WTC11 (cell line): Measurements from ENCODE around the gene RPS10. TPM values are rescaled to one million over a fixed set of nuclear protein-coding genes. Genes with fewer than 3 reads are reported as not detected.
A peak's percentile ranks its signal among the peaks of the same experiment; 100 is the strongest.

ENCODE experiments used
- ETV6 ChIP-seq: sonication (generic); formaldehyde crosslinking; IDR thresholded peaks from 2 replicates; pipeline ENCODE4 v1.8.1; 2022; ENCODE audit warnings: mild to moderate bottlenecking, missing genetic modification reagents
- MXD4 ChIP-seq: fragments of 250-450 bp; sonication (Bioruptor Pico); IDR thresholded peaks from 2 replicates; pipeline ENCODE4 v1.8.0; 2021; ENCODE audit warnings: mild to moderate bottlenecking, moderate library complexity, borderline replicate concordance
- MYBL2 ChIP-seq: sonication (generic); formaldehyde crosslinking; IDR thresholded peaks from 2 replicates; pipeline ENCODE4 v1.8.1; 2023; ENCODE audit warnings: mild to moderate bottlenecking, moderate library complexity, missing genetic modification reagents
- NR1H2 ChIP-seq: sonication (generic); formaldehyde crosslinking; IDR thresholded peaks from 2 replicates; pipeline ENCODE4 v1.9.0; 2021; ENCODE audit warnings: mild to moderate bottlenecking, moderate library complexity, missing genetic modification reagents
- SP1 ChIP-seq: sonication (generic); formaldehyde crosslinking; conservative IDR thresholded peaks from 2 replicates; pipeline ENCODE4 v1.8.1; 2022; ENCODE audit warnings: missing genetic modification reagents
- ZNF121 ChIP-seq: sonication (generic); formaldehyde crosslinking; IDR thresholded peaks from 2 replicates; pipeline ENCODE4 v1.8.0; 2023; ENCODE audit warnings: missing genetic modification reagents
- ZNF219 ChIP-seq: sonication (generic); formaldehyde crosslinking; IDR thresholded peaks from 2 replicates; pipeline ENCODE4 v1.8.0; 2023; ENCODE audit warnings: missing genetic modification reagents, mild to moderate bottlenecking, borderline replicate concordance
- ZNF317 ChIP-seq: sonication (generic); formaldehyde crosslinking; IDR thresholded peaks from 2 replicates; pipeline ENCODE4 v1.8.1; 2023; ENCODE audit warnings: low read depth, mild to moderate bottlenecking, moderate library complexity, missing genetic modification reagents, borderline replicate concordance
- ZNF423 ChIP-seq: fragments of 250-450 bp; sonication (Bioruptor Pico); IDR thresholded peaks from 2 replicates; pipeline ENCODE4 v2.1.2; 2022; ENCODE audit warnings: mild to moderate bottlenecking, moderate library complexity
- total RNA-seq: library from RNA; stranded (reverse); gene quantifications from 3 replicates; pipeline ENCODE4 v1.2.3, GENCODE V29; 2021
- TF ChIP-seq, protein P1 (sequence below): sonication (generic); formaldehyde crosslinking; conservative IDR thresholded peaks from 2 replicates; pipeline ENCODE4 v1.8.1; 2023; ENCODE audit warnings: mild to moderate bottlenecking, low read depth, missing genetic modification reagents, moderate library complexity
- TF ChIP-seq, protein P2 (sequence below): sonication (generic); formaldehyde crosslinking; IDR thresholded peaks from 2 replicates; pipeline ENCODE4 v1.8.1; 2022; ENCODE audit warnings: mild to moderate bottlenecking, moderate library complexity, missing genetic modification reagents
- TF ChIP-seq, protein P3 (sequence below): sonication (generic); formaldehyde crosslinking; IDR thresholded peaks from 2 replicates; pipeline ENCODE4 v1.8.1; 2022; ENCODE audit warnings: low read depth, missing genetic modification reagents, borderline replicate concordance
- TF ChIP-seq, protein P4 (sequence below): sonication (generic); formaldehyde crosslinking; IDR thresholded peaks from 2 replicates; pipeline ENCODE4 v1.8.1; 2023; ENCODE audit warnings: mild to moderate bottlenecking, missing genetic modification reagents, moderate library complexity
- TF ChIP-seq, protein P5 (sequence below): fragments of 250-450 bp; sonication (Bioruptor Pico); IDR thresholded peaks from 2 replicates; pipeline ENCODE4 v1.9.0; 2021; ENCODE audit warnings: mild to moderate bottlenecking
- TF ChIP-seq, protein P6 (sequence below): fragments of 250-450 bp; sonication (Bioruptor Pico); IDR thresholded peaks from 2 replicates; pipeline ENCODE4 v1.9.0; 2021; ENCODE audit warnings: moderate library complexity, mild to moderate bottlenecking, inconsistent platforms, borderline replicate concordance
- TF ChIP-seq, protein P7 (sequence below): sonication (generic); formaldehyde crosslinking; IDR thresholded peaks from 2 replicates; pipeline ENCODE4 v1.8.0; 2022; ENCODE audit warnings: missing genetic modification reagents
- TF ChIP-seq, protein P8 (sequence below): sonication (generic); formaldehyde crosslinking; IDR thresholded peaks from 2 replicates; pipeline ENCODE4 v1.8.1; 2023; ENCODE audit warnings: mild to moderate bottlenecking, missing genetic modification reagents, borderline replicate concordance
- TF ChIP-seq, protein P9 (sequence below): sonication (generic); formaldehyde crosslinking; IDR thresholded peaks from 2 replicates; pipeline ENCODE4 v1.8.0; 2022; ENCODE audit warnings: mild to moderate bottlenecking, missing genetic modification reagents

Gene RPS10
- total RNA-seq, 1 experiment from 2014 or later = 2,184 TPM

DNA sequence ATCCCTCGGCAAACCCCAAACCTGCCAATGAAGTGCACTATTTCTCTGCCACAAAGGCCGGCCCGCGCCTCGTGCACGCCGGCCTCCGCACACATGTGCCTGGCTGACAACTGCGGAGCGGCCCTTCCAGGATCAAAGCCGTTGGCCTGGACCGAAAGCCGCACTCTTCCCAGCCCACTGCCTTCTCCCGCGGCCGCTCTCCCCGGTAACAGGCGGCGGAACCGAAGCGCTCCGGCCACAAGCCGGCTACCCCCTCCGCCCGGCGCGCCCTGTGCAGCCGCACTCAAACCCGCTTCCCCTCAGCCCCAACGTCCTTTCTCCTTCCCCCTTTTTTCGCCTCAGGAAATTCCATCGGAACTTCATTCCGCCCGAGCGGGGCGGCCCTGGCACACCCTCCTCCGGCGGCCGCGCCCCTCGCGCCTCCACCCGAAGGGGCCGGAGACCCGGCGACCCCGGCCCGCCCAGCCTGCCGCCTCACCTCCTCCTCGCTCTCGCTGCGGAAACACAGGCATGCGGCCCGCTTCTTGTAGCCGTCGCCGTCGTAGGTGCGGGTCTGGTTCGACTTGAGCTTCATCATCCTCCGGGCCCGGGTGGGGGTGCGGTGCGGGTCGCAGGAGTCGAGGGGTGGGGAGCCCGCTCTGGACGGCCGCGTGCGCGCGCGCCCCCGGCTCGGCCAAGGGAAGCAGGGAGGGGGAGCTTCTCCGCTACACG, 33.9 kb downstream of the RPS10 start (continued):
- TF ChIP-seq, protein P1, sequence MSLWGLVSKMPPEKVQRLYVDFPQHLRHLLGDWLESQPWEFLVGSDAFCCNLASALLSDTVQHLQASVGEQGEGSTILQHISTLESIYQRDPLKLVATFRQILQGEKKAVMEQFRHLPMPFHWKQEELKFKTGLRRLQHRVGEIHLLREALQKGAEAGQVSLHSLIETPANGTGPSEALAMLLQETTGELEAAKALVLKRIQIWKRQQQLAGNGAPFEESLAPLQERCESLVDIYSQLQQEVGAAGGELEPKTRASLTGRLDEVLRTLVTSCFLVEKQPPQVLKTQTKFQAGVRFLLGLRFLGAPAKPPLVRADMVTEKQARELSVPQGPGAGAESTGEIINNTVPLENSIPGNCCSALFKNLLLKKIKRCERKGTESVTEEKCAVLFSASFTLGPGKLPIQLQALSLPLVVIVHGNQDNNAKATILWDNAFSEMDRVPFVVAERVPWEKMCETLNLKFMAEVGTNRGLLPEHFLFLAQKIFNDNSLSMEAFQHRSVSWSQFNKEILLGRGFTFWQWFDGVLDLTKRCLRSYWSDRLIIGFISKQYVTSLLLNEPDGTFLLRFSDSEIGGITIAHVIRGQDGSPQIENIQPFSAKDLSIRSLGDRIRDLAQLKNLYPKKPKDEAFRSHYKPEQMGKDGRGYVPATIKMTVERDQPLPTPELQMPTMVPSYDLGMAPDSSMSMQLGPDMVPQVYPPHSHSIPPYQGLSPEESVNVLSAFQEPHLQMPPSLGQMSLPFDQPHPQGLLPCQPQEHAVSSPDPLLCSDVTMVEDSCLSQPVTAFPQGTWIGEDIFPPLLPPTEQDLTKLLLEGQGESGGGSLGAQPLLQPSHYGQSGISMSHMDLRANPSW (CRISPR knock-in tag) = no peak
- TF ChIP-seq ETV6 (CRISPR knock-in tag) = no peak
- TF ChIP-seq ZNF423 = no peak
- TF ChIP-seq MYBL2 (CRISPR knock-in tag) = peak; percentile 71
- no peak for TF ChIP-seq ZNF219 (CRISPR knock-in tag)
- TF ChIP-seq, protein P2, sequence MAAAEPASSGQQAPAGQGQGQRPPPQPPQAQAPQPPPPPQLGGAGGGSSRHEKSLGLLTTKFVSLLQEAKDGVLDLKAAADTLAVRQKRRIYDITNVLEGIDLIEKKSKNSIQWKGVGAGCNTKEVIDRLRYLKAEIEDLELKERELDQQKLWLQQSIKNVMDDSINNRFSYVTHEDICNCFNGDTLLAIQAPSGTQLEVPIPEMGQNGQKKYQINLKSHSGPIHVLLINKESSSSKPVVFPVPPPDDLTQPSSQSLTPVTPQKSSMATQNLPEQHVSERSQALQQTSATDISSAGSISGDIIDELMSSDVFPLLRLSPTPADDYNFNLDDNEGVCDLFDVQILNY (CRISPR knock-in tag) = no peak
- TF ChIP-seq, protein P3, sequence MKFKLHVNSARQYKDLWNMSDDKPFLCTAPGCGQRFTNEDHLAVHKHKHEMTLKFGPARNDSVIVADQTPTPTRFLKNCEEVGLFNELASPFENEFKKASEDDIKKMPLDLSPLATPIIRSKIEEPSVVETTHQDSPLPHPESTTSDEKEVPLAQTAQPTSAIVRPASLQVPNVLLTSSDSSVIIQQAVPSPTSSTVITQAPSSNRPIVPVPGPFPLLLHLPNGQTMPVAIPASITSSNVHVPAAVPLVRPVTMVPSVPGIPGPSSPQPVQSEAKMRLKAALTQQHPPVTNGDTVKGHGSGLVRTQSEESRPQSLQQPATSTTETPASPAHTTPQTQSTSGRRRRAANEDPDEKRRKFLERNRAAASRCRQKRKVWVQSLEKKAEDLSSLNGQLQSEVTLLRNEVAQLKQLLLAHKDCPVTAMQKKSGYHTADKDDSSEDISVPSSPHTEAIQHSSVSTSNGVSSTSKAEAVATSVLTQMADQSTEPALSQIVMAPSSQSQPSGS = no peak
- TF ChIP-seq, protein P4, sequence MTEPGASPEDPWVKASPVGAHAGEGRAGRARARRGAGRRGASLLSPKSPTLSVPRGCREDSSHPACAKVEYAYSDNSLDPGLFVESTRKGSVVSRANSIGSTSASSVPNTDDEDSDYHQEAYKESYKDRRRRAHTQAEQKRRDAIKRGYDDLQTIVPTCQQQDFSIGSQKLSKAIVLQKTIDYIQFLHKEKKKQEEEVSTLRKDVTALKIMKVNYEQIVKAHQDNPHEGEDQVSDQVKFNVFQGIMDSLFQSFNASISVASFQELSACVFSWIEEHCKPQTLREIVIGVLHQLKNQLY (CRISPR knock-in tag) = no peak
- TF ChIP-seq ZNF317 = 0 out of 2 replicates have a peak, but pooled peaks have one; percentile 31
- TF ChIP-seq, protein P5, sequence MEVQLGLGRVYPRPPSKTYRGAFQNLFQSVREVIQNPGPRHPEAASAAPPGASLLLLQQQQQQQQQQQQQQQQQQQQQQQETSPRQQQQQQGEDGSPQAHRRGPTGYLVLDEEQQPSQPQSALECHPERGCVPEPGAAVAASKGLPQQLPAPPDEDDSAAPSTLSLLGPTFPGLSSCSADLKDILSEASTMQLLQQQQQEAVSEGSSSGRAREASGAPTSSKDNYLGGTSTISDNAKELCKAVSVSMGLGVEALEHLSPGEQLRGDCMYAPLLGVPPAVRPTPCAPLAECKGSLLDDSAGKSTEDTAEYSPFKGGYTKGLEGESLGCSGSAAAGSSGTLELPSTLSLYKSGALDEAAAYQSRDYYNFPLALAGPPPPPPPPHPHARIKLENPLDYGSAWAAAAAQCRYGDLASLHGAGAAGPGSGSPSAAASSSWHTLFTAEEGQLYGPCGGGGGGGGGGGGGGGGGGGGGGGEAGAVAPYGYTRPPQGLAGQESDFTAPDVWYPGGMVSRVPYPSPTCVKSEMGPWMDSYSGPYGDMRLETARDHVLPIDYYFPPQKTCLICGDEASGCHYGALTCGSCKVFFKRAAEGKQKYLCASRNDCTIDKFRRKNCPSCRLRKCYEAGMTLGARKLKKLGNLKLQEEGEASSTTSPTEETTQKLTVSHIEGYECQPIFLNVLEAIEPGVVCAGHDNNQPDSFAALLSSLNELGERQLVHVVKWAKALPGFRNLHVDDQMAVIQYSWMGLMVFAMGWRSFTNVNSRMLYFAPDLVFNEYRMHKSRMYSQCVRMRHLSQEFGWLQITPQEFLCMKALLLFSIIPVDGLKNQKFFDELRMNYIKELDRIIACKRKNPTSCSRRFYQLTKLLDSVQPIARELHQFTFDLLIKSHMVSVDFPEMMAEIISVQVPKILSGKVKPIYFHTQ = no peak
- TF ChIP-seq, protein P6, sequence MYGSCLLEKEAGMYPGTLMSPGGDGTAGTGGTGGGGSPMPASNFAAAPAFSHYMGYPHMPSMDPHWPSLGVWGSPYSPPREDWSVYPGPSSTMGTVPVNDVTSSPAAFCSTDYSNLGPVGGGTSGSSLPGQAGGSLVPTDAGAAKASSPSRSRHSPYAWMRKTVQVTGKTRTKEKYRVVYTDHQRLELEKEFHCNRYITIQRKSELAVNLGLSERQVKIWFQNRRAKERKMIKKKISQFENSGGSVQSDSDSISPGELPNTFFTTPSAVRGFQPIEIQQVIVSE (CRISPR knock-in tag) = no peak
- no peak for TF ChIP-seq NR1H2 (CRISPR knock-in tag)
- no peak; the same call in 1 of the 2 replicates for TF ChIP-seq SP1 (CRISPR knock-in tag)
- TF ChIP-seq, protein P7, sequence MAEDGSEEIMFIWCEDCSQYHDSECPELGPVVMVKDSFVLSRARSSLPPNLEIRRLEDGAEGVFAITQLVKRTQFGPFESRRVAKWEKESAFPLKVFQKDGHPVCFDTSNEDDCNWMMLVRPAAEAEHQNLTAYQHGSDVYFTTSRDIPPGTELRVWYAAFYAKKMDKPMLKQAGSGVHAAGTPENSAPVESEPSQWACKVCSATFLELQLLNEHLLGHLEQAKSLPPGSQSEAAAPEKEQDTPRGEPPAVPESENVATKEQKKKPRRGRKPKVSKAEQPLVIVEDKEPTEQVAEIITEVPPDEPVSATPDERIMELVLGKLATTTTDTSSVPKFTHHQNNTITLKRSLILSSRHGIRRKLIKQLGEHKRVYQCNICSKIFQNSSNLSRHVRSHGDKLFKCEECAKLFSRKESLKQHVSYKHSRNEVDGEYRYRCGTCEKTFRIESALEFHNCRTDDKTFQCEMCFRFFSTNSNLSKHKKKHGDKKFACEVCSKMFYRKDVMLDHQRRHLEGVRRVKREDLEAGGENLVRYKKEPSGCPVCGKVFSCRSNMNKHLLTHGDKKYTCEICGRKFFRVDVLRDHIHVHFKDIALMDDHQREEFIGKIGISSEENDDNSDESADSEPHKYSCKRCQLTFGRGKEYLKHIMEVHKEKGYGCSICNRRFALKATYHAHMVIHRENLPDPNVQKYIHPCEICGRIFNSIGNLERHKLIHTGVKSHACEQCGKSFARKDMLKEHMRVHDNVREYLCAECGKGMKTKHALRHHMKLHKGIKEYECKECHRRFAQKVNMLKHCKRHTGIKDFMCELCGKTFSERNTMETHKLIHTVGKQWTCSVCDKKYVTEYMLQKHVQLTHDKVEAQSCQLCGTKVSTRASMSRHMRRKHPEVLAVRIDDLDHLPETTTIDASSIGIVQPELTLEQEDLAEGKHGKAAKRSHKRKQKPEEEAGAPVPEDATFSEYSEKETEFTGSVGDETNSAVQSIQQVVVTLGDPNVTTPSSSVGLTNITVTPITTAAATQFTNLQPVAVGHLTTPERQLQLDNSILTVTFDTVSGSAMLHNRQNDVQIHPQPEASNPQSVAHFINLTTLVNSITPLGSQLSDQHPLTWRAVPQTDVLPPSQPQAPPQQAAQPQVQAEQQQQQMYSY = 0 out of 2 replicates have a peak, but pooled peaks have one; percentile 19
- no peak for TF ChIP-seq ZNF121 (CRISPR knock-in tag)
- TF ChIP-seq, protein P8, sequence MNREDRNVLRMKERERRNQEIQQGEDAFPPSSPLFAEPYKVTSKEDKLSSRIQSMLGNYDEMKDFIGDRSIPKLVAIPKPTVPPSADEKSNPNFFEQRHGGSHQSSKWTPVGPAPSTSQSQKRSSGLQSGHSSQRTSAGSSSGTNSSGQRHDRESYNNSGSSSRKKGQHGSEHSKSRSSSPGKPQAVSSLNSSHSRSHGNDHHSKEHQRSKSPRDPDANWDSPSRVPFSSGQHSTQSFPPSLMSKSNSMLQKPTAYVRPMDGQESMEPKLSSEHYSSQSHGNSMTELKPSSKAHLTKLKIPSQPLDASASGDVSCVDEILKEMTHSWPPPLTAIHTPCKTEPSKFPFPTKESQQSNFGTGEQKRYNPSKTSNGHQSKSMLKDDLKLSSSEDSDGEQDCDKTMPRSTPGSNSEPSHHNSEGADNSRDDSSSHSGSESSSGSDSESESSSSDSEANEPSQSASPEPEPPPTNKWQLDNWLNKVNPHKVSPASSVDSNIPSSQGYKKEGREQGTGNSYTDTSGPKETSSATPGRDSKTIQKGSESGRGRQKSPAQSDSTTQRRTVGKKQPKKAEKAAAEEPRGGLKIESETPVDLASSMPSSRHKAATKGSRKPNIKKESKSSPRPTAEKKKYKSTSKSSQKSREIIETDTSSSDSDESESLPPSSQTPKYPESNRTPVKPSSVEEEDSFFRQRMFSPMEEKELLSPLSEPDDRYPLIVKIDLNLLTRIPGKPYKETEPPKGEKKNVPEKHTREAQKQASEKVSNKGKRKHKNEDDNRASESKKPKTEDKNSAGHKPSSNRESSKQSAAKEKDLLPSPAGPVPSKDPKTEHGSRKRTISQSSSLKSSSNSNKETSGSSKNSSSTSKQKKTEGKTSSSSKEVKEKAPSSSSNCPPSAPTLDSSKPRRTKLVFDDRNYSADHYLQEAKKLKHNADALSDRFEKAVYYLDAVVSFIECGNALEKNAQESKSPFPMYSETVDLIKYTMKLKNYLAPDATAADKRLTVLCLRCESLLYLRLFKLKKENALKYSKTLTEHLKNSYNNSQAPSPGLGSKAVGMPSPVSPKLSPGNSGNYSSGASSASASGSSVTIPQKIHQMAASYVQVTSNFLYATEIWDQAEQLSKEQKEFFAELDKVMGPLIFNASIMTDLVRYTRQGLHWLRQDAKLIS (CRISPR knock-in tag) = no peak
- TF ChIP-seq, protein P9, sequence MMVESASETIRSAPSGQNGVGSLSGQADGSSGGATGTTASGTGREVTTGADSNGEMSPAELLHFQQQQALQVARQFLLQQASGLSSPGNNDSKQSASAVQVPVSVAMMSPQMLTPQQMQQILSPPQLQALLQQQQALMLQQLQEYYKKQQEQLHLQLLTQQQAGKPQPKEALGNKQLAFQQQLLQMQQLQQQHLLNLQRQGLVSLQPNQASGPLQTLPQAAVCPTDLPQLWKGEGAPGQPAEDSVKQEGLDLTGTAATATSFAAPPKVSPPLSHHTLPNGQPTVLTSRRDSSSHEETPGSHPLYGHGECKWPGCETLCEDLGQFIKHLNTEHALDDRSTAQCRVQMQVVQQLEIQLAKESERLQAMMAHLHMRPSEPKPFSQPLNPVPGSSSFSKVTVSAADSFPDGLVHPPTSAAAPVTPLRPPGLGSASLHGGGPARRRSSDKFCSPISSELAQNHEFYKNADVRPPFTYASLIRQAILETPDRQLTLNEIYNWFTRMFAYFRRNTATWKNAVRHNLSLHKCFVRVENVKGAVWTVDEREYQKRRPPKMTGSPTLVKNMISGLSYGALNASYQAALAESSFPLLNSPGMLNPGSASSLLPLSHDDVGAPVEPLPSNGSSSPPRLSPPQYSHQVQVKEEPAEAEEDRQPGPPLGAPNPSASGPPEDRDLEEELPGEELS (CRISPR knock-in tag) = no peak
- TF ChIP-seq MXD4 (CRISPR knock-in tag) = no peak
